Stimulated activated CD8-positive, alpha-beta memory T cell treated with anti-CD3 and anti-CD28 coated beads, Interleukin-15, amount 100 ng/mL, for 48 hours (primary cell): ENCODE data around the gene C1QTNF8.

ENCODE experiments used
- DNase-seq, 2 donors: peaks; one replicate each; pipeline ENCODE4 v3.0.0-alpha.2; 2020; ENCODE audit warnings: low read depth in 2 of 2

Gene C1QTNF8

DNA sequence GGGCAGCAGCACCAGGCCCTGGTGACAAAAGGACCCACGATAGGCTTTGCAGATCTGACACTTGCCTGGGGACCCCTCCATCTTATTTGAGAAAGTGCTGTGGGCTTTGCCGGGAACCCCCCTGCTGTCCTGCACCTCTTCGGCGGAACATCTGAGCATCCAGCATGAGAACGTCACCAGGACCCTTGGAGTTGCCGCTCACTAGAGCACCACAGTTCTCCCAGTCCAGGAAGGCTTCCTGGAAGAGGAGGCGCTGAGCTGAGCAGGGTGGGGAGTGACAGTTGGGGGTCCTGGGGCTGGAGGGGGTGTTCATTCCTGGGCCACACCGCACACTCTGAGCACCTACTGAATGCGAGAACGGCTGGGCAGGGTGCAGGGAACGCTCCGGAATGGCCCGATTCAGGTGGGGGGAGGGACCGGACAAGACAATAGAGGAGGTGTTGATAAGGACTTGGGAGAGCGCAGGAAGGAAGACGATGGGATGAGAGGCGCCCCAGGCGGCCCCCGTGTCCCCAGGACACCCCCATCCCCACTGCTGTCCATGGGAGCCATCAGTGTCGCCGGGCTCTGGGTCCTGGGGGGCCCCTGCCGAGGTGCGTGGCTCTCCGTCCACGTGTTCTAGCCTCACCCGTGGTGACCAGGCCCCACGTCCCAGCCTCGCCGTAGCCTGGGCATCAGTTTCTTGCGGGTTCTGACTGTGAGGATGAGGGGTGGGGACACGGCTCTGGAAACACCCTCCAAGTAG lies 32.1 kb upstream of the C1QTNF8 start:
- no peak for DNase-seq

DNA sequence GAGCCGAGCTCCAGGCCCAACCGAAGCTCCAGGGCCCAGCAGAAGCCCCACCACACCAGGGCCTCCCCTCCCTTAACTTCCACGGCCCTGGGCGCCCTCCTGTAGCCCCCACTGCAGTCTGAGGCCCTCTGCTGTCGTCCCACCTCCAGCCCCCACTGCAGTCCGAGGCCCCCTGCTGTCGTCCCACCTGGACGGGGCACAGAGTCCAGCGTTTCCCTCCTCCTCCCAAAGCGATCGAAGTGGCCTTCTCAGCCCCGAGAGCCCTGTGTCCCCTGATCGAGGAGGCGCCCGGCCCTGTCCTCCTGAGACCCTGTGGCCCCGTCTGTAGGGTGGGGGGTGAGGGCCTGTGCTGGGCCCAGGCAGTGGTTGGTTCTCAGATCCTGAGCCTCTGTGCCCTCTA lies 31.1 kb upstream of the C1QTNF8 start:
- DNase-seq, result no peak

DNA sequence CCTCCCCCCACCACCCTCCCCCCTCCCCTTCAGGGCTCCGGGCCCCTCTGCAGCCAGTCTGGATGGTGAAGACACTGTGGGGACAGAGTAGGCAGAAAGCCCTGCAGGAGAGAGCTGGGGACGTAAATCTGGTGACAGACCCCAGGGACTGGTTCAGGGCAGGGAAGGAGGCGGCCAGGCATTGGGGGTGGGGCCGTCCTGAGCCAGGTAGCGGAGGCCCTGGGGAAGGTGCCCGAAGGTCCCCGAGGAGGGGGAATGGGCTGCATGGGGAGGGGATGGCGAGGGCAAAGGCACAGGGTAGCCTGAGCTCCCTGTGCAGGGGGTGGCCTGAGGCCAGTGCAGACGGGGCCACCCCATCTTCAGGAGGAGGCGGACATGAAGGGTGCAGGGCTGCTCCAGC lies 30.5 kb upstream of the C1QTNF8 start:
- no peak for DNase-seq

DNA sequence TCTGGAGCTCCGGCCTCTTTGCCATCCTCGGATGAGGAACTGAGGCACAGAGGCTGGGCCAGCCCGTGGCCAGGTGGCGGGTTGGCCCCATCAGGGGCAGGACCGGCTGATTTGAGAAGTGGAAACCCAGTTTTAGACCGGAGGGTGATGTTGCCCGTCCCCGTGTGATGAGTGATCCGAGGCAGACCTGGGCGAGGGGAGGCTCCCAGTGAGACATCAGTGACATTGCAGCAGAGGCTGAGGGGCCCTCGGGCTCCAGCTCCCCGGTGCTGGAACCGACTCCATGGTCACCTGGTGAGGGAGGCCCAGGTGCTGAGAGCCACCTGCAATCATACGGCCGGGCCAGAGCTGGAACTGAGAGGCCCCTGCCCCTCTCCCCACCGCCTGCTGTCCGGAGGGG lies 30.0 kb upstream of the C1QTNF8 start:
- no peak for DNase-seq

DNA sequence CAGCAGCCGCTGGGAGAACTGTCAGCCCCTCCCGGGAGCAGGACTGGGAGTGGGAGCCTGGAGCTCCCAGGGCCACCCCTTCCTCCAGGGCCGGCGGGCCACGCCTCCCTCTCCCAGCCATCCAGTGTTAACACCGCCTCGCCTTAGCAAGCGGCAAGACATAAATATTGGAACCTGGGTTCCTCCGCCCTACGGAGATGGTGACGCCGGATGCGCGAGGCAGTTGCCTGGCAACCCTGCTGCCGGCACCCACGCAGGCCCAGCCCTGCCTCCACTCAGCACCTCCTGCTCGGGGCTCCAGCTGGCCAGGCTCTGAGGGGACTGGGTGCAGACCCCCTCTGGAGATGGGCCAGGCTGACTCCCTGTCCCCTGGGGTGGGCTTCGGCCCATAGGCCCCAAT lies 29.4 kb upstream of the C1QTNF8 start:
- peak in 1 of 2 donors; percentile 19 for DNase-seq

DNA sequence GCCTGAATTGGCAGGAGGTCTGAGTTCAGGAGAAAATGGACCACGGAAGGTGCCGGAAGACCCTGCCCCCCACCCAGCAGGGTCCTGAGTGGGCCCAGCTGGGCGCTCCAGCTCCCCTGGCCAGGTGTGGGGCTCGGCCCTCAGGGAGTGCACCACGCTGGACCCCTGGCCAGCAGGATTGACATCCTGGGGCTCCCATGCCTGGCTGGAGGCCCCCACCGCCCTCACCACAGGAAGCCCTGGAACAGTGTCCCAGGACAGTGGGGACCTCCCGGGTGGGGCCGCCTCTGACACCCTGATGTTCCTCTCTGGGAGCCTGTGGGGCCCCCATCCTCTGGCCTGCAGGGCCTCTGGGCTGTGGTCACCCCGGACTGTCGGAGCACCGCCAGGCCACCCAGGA lies 28.8 kb upstream of the C1QTNF8 start:
- no peak for DNase-seq

DNA sequence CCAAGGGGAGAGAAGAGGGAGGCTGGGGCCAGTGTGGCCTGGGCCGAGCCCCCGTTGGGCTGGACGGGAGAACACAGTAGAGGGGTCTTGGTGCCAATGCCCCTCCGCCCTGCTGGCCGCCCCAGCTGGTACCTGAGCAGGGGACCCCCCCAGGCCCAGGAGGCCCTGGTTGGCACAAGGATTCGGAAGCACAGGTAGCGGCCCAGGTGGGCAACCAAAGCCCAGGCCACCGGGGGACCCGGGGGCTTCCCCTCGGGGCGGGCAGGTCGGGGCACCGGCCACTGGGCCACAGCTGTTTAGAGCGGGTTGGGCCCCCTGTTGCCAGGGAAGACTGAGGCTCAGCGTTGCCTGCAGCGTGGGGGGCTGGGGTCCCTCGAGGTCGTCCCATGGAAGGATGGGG lies 28.2 kb upstream of the C1QTNF8 start:
- DNase-seq, result no peak

DNA sequence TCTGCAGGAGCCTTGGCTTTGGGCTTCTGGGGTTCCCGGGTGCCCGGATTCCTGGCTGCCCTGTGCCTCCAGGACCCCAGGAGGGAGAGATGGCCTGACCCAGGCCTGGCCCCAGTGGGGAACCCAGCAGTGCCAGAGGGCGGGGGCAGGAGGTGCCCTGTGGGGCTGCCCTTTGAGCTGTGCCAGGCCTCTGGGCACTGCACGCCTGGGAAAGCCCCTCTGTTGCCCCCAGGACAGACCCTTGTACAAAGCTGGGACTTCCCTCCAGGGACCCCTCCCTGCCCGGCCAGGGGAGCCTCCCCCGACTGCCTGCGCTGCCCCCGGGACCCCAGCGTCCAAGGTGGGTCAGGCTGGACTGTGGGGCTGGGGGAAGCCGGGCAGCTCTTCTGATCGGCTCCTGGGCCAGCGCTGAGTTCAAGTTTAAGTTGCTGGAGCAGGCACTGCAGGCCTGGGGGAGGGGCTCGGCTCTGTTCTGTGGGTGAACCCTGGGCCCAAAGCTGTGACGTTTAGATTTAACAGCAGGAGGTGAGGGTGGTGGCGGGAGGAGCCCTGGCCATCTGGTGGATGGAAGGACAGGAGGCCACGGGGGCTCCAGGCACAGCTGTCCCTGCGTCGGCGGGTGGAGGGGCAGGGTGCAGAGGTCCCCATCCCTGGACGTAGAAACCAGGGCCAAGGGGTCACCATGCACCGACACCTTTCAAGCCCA lies 27.6 kb upstream of the C1QTNF8 start:
- DNase-seq, result no peak

DNA sequence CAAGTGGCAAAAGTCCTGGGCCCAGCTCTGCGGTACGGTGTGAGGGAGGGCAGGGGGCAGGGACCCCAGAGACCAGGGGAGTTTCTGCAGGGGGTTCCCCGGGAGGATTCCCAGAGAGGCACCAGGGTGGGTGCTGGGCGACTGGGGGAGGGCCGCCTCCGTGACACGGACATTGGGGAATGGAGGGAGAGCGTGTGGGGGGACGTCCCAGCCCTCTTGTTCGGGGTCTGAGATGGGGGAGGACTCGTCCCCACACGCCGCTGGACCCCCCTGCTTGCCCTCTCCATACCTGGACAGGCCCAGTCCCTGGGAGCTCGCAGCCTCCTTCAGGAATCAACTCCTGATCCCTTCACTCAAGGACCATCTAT lies 26.3 kb upstream of the C1QTNF8 start:
- DNase-seq, result no peak

DNA sequence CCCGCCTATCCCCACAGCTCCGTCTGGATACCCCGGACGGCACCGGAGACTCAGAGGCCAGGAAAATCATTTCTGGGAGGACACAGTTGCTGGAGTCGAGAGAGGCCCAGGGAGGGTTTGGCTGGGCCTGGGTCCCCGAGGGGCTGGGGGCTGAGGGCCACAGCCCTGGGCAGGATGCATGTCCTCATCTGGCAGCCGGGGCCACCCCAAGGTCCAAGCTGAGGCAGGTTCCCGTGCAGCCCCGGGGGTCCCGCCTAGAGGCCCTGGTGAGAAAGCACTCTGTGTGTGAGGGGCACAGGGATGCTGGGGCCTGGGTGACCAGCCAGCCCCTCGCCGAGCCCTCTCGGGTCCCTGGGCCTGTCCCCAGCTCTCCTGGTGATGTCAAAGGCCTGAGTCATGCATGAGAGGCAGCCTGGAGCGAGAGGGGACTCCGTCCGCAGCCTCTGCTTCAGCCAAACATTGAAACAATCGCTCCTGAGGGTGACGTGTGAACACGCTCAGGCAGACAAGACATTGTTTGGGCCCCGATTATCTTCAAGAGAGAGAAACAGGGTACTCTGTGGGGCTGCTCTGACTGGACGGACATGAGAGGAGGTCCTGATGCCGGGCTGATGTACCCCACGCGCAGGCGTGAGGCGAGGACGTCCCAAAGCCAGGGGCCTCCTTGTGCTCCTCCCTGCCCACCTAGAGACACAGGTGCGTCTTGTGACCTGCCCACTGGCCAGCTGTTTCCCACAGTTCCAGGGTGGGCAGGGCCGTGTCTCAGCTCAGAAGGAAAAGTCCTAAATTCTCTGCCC lies 25.8 kb upstream of the C1QTNF8 start:
- no peak for DNase-seq

DNA sequence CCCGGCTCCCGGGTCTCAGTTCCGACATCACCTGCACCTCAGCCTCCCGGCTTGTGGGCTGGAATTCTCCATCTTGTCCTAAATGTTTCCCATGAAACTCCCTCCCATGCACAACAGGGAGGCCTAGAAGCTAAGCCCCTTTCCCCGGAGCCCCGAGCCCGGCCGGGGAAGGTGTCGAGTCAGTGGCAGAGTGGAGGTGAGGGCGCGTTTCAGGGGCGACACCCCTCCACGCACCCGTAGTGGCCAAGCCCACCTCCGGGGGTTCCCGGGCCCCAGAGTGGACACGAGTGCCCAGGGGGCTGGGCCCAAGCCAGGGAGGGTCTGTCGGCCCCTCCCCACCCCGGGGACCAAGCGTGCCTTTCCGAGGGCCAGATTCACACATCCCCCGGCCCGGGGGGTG lies 25.0 kb upstream of the C1QTNF8 start:
- DNase-seq, result no peak

DNA sequence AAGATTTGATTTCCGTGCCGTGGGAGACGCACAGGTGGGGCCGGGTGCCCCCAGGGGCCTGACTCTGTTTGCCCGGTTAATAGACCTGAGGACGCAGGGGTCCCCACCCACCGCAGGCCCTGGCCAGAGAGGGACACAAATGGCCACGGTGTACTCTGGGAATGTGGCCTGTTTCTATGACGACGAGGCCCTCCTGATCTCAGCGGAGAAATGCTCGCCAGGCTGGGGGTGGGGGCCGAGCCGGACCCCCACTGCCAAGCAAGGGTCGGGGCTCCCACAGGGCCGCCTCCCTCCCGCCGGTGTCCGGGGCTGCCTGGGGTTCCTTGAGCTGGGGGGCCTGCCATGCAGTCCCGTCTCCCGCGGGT lies 24.5 kb upstream of the C1QTNF8 start:
- no peak for DNase-seq

DNA sequence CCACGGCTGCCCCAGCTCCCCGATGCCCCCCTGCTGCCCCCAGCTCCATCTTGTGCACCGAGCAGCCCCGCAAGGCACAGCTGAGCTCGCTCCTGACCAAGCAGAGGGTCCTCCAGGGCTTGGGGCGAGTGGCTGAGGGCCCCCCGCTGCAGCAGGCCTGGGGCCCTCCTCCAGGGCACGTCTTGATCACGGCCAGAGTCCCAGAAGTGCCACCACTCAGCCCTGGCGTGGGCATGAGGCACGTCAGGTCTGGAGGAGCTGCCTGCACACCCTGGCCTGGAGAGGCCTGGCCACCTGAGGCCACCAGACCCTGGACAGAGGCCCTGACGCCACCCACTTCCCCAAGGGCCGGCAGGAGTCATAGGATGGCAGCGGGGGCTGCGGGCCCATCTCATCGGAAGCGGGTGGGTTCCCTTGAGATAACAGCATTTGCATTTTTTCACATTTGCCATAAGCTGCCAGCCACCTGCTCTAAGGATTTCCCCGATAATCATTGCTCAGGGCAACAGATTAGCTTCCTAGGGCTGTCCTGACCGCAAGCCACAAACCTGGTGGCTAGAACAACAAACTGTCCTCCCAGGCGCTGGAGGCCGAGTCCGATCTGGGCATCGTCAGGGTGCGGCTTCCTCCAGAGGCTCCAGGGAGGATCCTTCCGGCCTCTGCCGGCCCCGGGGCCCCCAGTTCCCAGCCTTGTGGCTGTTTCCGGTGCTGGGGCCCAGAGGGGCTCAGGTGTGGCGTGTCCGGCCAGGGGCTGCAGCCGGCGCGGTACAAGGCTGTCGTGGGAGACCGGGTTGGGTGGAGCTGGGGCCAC lies 23.9 kb upstream of the C1QTNF8 start:
- no peak for DNase-seq

DNA sequence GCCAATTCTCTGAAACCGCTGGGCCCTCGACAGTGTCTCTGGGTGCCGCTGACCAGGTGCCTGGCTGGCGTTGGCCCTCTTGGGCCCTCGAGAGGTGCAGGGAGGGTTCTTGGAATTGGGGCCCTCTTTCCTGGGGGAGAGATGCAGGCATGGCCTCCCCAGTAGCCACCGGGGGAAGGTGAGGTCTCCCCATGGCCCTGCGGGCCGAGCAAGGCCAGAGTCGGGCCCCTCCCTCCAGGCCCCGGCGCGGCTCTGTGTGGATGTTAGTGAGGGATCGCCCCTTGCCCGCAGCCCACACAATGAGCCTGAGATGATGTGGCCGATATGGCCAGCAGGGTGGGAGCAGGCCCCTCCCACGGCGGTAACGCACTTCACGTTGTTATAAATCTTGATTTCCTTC lies 23.1 kb upstream of the C1QTNF8 start:
- no peak for DNase-seq

DNA sequence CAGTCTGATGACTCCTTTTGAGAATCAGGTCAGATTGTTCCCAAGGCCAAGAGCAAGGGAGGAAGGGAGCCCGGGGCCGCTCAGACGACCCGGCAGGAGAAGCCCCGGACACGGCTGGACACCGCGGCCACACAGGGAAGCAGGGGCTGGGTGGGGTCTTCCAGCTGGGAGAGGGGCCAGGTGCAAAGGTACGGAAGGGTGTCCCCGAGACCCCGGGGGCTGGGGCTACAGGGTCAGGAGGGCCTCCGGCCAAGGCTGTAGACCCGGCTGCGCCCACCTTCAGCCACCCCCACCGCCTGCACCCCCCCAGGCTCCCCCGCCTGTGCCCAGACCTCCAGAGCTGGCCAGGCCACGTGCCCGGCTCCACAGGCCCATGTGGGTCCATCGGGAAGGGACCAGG lies 21.9 kb upstream of the C1QTNF8 start:
- DNase-seq, result no peak

DNA sequence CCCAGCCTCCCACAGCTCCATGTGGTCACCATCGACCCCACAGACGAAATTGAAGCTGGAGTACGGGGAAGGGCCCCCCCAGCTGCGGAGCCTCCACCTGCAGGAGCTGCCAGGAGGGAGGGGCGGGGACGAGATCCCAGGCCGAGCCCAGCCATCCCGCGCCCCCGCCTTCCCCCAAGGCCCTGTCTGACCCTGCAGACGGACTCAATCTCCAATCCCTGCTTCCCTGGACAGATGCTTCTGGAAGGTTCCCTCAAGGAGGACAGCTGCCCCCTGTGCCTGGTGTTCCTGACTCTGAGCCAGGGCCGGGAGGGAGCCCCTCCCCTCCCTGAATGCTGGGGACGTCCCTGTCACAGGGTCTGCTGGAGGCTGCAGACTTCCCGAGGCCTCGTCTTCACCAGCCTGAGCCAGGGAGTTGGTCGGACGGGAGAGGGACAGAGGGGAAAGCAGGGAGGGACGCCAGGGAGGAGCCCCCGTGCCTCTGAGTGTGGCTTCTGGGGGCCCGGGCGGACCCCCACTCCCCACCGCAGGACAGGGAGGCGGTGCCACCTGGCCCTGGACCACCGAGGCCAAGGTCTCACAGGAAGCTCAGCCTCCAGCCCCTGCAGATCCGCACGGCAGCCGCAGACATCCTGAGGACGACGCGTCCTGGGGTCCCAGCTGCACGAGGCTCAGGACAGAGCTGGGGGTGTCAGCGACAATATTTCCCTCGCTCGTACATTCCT lies 21.3 kb upstream of the C1QTNF8 start:
- no peak for DNase-seq

DNA sequence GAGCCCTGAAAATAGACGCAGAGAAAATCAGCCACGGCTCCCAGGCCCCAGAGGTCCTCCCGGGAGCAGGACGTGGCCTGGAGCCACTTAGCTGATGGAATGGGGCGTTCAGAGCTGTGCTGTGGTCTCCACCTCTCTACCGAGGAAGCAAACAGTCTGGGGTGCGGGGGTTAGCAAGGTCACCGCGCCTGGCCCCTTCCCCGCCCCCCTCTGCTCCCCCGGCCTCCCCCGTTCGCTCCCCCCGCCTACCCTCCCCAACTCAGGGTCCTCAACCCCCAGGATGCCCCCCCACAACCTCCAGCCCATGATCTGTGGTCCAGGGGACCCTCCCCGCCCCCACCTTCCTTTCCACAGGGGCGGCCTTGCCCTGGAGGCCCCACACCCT lies 20.6 kb upstream of the C1QTNF8 start:
- no peak for DNase-seq

DNA sequence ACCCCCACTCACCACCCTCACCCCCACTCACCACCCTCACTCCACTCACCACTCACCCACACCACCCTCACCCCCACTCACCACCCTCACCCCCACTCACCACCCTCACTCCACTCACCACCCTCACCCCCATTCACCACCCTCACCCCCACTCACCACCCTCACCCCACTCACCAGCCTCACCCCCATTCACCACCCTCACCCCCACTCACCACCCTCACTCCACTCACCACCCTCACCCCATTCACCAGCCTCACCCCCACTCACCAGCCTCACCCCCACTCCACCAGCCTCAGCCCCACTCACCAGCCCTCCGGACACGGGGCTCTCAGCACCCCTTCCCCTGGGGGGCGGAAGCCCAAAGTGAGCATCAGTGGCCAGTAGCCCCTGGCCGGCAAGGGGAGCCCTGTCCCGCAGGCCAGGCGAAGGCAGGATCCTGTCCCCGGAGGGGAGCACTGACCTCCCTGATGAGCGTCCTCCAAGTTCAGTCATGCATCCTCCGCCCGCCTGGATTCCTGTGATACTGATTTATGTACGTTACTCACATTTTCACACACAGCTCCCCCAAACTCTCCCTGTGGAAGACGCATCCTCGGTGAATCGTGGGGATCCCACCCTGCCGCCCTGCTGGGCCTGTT lies 18.0 kb upstream of the C1QTNF8 start:
- no peak for DNase-seq

DNA sequence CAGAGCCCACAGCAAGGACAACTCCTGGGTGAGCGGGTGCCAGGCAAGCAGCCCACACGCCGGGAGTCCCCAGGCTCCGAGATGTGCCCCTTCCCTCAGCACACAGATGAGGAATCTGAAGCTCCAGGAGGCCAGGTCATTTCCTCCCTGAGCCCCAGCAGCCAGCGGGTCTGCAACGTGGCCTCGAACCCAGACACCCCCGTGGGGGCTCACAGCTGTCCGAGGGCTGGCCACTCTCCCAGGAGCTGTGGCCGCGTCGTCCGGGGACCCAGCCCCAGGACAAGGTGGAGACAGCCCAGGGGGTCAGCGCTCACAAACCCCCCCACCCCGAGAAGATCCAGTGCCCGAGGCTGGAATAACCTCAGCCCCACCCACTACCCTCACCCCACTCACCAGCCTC lies 17.4 kb upstream of the C1QTNF8 start:
- DNase-seq, result no peak

DNA sequence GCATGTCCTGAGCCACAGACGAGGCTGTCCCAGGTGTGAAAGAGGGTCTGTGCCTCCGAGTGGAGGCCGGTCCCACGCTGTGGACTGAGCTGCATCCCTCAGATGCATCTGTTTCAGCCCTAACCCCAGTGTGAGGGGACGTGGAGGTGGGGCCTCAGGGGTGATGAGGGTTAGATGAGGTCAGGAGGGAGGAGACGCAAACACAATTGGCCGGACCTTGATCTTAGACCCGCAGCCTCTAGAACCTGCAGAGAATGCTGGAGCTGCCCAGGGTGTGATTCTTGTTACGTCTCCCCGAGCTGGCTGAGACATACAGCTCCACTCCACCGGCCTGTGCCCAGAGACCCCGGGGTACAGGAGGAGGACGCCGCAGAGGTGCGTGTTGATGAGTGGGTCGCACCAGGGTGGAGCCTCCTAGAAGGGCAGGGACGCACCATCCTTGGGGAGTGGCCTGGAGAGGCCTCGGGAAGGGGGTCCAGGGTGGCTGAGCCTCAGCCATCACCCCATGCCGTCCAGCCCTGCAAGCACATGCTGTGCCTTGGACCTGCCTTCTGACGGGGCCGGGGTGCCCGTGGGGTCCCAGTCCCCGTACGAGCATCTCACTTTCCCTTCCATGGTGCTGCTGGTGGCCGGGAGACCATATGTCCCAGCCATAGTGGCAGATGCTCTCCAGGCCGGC lies 16.6 kb upstream of the C1QTNF8 start:
- DNase-seq, result no peak
